Trophoblast cell (in vitro differentiated cells and primary cell): ENCODE data around the gene MYO16. TPM values are rescaled to one million over a fixed set of nuclear protein-coding genes. Genes with fewer than 3 reads are reported as not detected.

Experiments
- DNase-seq, 2 donors: peaks; one replicate each; pipeline ENCODE4 v3.0.0-alpha.2; 2016
- H2AFZ ChIP-seq: 2 replicates; pipeline ENCODE4 v1.6.1; 2013; ENCODE audit warnings: low read length, moderate library complexity, mild to moderate bottlenecking; ENCODE audit not compliant: insufficient read depth, poor library complexity
- H2AK5ac ChIP-seq: 2 replicates; pipeline ENCODE4 v1.6.1; 2013; ENCODE audit warnings: mild to moderate bottlenecking, low read length
- H2BK120ac ChIP-seq: 2 replicates; pipeline ENCODE4 v1.6.1; 2013; ENCODE audit warnings: low read length, mild to moderate bottlenecking, moderate library complexity; ENCODE audit not compliant: insufficient read depth, poor library complexity
- H2BK12ac ChIP-seq: 2 replicates; pipeline ENCODE4 v1.6.1; 2013; ENCODE audit warnings: mild to moderate bottlenecking, low read length, moderate library complexity
- H2BK5ac ChIP-seq: 2 replicates; pipeline ENCODE4 v1.6.1; 2013; ENCODE audit warnings: low read length, low read depth, moderate library complexity, mild to moderate bottlenecking; ENCODE audit not compliant: poor library complexity
- H3K14ac ChIP-seq: 2 replicates; pipeline ENCODE4 v1.6.1; 2013; ENCODE audit warnings: mild to moderate bottlenecking, low read length
- H3K18ac ChIP-seq: 2 replicates; pipeline ENCODE4 v1.6.1; 2013; ENCODE audit warnings: mild to moderate bottlenecking, low read length
- H3K23ac ChIP-seq: 2 replicates; pipeline ENCODE4 v1.6.1; 2013; ENCODE audit warnings: low read length
- H3K27ac ChIP-seq: 2 replicates; pipeline ENCODE4 v1.5.1; 2013; ENCODE audit warnings: low read depth, mild to moderate bottlenecking, inconsistent platforms, low read length, moderate library complexity
- H3K27me3 ChIP-seq: 2 replicates; pipeline ENCODE4 v1.6.1; 2013; ENCODE audit warnings: inconsistent platforms, mild to moderate bottlenecking, low read length, moderate library complexity; ENCODE audit not compliant: insufficient read depth
- H3K36me3 ChIP-seq, 2 experiments: 1 replicate in 1 of 2; 2 replicates in 1 of 2; pipeline ENCODE4 v1.6.1; 2013; ENCODE audit warnings: low read length in 2 of 2, mild to moderate bottlenecking in 2 of 2, moderate library complexity in 1 of 2; ENCODE audit not compliant: insufficient read depth in 2 of 2, control insufficient read depth in 1 of 2
- H3K4ac ChIP-seq: 2 replicates; pipeline ENCODE4 v1.6.1; 2013; ENCODE audit warnings: low read depth, mild to moderate bottlenecking, low read length, moderate library complexity
- H3K4me1 ChIP-seq, 2 experiments: 1 replicate in 1 of 2; 2 replicates in 1 of 2; pipeline ENCODE4 v1.6.1; 2013; ENCODE audit warnings: low read length in 2 of 2, mild to moderate bottlenecking in 2 of 2, moderate library complexity in 1 of 2; ENCODE audit not compliant: insufficient read depth in 2 of 2, control insufficient read depth in 1 of 2
- H3K4me2 ChIP-seq: 2 replicates; pipeline ENCODE4 v1.6.1; 2013; ENCODE audit warnings: inconsistent platforms, mild to moderate bottlenecking, low read length, moderate library complexity
- H3K4me3 ChIP-seq: 2 replicates; pipeline ENCODE4 v1.5.1; 2013; ENCODE audit warnings: mild to moderate bottlenecking, low read depth, low read length, inconsistent platforms
- H3K79me1 ChIP-seq: one replicate; pipeline ENCODE4 v1.6.1; 2013; ENCODE audit warnings: low read length
- H3K79me2 ChIP-seq: 2 replicates; pipeline ENCODE4 v1.6.1; 2013; ENCODE audit warnings: low read length, mild to moderate bottlenecking; ENCODE audit not compliant: control insufficient read depth, insufficient read depth, poor library complexity
- H3K9ac ChIP-seq: 2 replicates; pipeline ENCODE4 v1.6.1; 2013; ENCODE audit warnings: mild to moderate bottlenecking, low read length
- H3K9me3 ChIP-seq: 2 replicates; pipeline ENCODE4 v1.6.1; 2013; ENCODE audit warnings: low read depth, mild to moderate bottlenecking, control low read depth, inconsistent platforms, low read length; ENCODE audit not compliant: insufficient read depth
- H4K12ac ChIP-seq: 2 replicates; pipeline ENCODE4 v1.6.1; 2013; ENCODE audit warnings: low read depth, mild to moderate bottlenecking, low read length, moderate library complexity
- H4K8ac ChIP-seq: 2 replicates; pipeline ENCODE4 v1.6.1; 2013; ENCODE audit warnings: low read depth, mild to moderate bottlenecking, low read length, moderate library complexity
- H4K91ac ChIP-seq: one replicate; pipeline ENCODE4 v1.6.1; 2013; ENCODE audit warnings: low read depth, mild to moderate bottlenecking, low read length, moderate library complexity
- WGBS: extraction: QIAGEN DNeasy Blood & Tissue Kit; methylation state at CpG from one replicate; pipeline ENCODE4 v1.1.7; 2013; ENCODE audit warnings: missing lambda C conversion rate; ENCODE audit not compliant: insufficient read length, insufficient coverage; ENCODE audit errors: extremely low coverage; 5-methylcytosine and 5-hydroxymethylcytosine counted together
- polyA plus RNA-seq: library from polyadenylated mRNA; stranded (reverse); fragments of 200-250 nt; gene quantifications from 2 replicates; pipeline ENCODE4 v1.2.3, GENCODE V29; 2013

The MYO16 gene
- polyA plus RNA-seq: 0.01 and 0.05 TPM in 2 replicates

DNA sequence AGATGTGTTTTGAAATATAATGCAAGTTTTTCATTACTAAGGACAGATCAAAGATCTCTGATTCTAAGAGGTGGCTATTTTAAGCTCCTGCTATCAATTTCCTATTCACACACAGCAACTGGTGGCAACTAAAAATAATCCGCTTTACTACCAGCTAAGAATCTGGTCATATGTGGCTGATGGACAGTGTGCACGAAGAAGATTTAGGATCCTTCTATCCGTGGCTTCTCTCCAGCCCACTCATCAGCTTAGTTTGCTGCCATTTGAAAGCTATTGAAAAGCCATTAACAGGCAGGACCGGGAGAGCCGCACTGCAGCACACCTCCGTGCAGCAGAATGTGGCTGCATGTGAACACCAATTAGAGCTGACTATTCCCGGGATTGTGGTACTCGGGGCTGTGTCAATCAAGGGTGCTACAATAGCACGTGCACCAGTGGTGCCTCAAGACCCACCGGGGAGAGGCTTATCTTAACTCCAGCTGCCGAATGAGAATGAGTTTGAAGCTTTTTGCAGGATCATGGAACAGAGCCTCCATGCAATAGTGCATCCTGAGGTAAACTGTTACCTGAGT lies at the start of gene MYO16:
Gene MYO16 (plus strand): TSS at position 431 of the 572 bp plus-strand sequence. CDS start 234 bp downstream, outside the sequence.
- DNase-seq: no peak
- no peak within 1 kb of the TSS for H3K4me2 ChIP-seq
- H2BK120ac ChIP-seq: no peak within 1 kb of the TSS
- no peak within 1 kb of the TSS for H4K8ac ChIP-seq
- H3K79me1 ChIP-seq: no peaks in the 10 kb centered on the region
- H3K79me2 ChIP-seq: no peaks in the 10 kb centered on the region
- no peak within 1 kb of the TSS for H2BK12ac ChIP-seq
- no peak within 1 kb of the TSS for H2BK5ac ChIP-seq
- no peak within 1 kb of the TSS for H3K4me3 ChIP-seq
- no peaks in the 10 kb centered on the region for H3K9me3 ChIP-seq
- no peak within 1 kb of the TSS for H2AK5ac ChIP-seq
- no peaks in the 10 kb centered on the region for H3K4me1 ChIP-seq
- no peak within 1 kb of the TSS for H2AFZ ChIP-seq
- no peak within 1 kb of the TSS for H3K23ac ChIP-seq
- no peak within 1 kb of the TSS for H4K91ac ChIP-seq
- H3K27me3 ChIP-seq: no peaks in the 10 kb centered on the region
- H3K36me3 ChIP-seq: no peaks in the 10 kb centered on the region
- WGBS: no CpG with 5 or more reads among the region's 11 CpGs
- no peak within 1 kb of the TSS for H3K14ac ChIP-seq
- H3K4ac ChIP-seq: no peak within 1 kb of the TSS
- no peak within 1 kb of the TSS for H3K27ac ChIP-seq
- H3K18ac ChIP-seq: no peak within 1 kb of the TSS
- H4K12ac ChIP-seq: no peak within 1 kb of the TSS
- no peak within 1 kb of the TSS for H3K9ac ChIP-seq

DNA sequence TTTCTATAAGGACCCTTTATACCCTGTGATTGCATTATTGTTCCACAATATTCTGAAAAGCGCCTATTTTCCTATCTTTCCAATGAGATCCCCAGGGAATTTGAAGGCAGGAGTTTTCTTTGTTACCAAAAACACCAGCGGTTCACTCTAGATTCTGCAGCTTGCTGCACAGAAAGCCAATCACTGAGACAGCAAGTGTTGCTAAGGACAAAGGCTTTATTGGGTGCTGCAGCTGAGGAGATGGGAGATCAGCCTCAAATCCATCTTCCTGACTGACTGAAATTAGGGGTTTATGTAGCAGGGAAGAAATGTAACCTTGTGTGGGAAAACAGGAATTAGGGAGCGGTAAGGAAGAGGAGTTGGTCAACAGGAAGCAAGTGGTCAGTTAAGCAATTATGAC lies 42.6 kb upstream of the MYO16 start:
- H3K4me2 ChIP-seq: no peak overlapping the region
- H3K27me3 ChIP-seq: no peaks in the 10 kb centered on the region
- no peak overlapping the region for H2AFZ ChIP-seq
- no peak overlapping the region for H2BK120ac ChIP-seq
- no peak overlapping the region for H4K91ac ChIP-seq
- H3K36me3 ChIP-seq: no peaks in the 10 kb centered on the region
- H2AK5ac ChIP-seq: no peak overlapping the region
- H3K14ac ChIP-seq: no peak overlapping the region
- H3K4me1 ChIP-seq: no peaks in the 10 kb centered on the region
- no peak overlapping the region for H3K9ac ChIP-seq
- H4K8ac ChIP-seq: no peak overlapping the region
- H3K9me3 ChIP-seq: no peaks in the 10 kb centered on the region
- no peak overlapping the region for H2BK5ac ChIP-seq
- H3K79me1 ChIP-seq: no peaks in the 10 kb centered on the region
- H3K18ac ChIP-seq: no peak overlapping the region
- DNase-seq: no peak
- no peak overlapping the region for H3K23ac ChIP-seq
- WGBS: no CpG with 5 or more reads among the region's 3 CpGs
- H3K4ac ChIP-seq: no peak overlapping the region
- no peaks in the 10 kb centered on the region for H3K79me2 ChIP-seq
- H4K12ac ChIP-seq: no peak overlapping the region
- H3K4me3 ChIP-seq: no peak overlapping the region
- H2BK12ac ChIP-seq: no peak overlapping the region
- H3K27ac ChIP-seq: no peak overlapping the region

DNA sequence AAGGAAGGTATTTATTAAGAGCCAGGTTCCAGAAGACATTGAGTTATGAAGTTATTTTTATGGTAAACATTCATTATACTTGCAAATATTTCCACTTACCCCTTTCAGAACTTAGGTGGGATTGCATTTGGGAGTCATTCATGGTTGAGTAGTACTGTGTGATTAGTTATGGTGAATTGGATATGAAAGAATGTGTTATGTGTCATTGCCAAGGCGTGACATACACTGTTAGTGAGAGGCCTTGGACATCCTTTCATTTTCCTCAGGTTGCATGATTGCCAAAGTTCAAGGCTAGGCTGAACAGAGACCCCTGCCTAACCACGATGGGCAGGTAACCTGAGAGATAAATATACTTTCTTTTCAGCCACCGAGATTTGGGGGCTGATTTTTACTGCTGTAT lies 40.9 kb upstream of the MYO16 start:
- no peak overlapping the region for H2BK5ac ChIP-seq
- H3K27me3 ChIP-seq: no peaks in the 10 kb centered on the region
- no peak overlapping the region for H3K23ac ChIP-seq
- H2BK12ac ChIP-seq: no peak overlapping the region
- H4K8ac ChIP-seq: no peak overlapping the region
- H3K36me3 ChIP-seq: no peaks in the 10 kb centered on the region
- H3K4me1 ChIP-seq: no peaks in the 10 kb centered on the region
- no peaks in the 10 kb centered on the region for H3K79me1 ChIP-seq
- H3K4me3 ChIP-seq: no peak overlapping the region
- no peak overlapping the region for H3K9ac ChIP-seq
- DNase-seq: no peak
- no peak overlapping the region for H3K14ac ChIP-seq
- no peaks in the 10 kb centered on the region for H3K9me3 ChIP-seq
- H3K4ac ChIP-seq: no peak overlapping the region
- H4K91ac ChIP-seq: no peak overlapping the region
- no peaks in the 10 kb centered on the region for H3K79me2 ChIP-seq
- no peak overlapping the region for H3K18ac ChIP-seq
- no peak overlapping the region for H2AK5ac ChIP-seq
- WGBS: no CpG with 5 or more reads among the region's 3 CpGs
- no peak overlapping the region for H4K12ac ChIP-seq
- H3K27ac ChIP-seq: no peak overlapping the region
- H2BK120ac ChIP-seq: no peak overlapping the region
- H3K4me2 ChIP-seq: no peak overlapping the region
- no peak overlapping the region for H2AFZ ChIP-seq

DNA sequence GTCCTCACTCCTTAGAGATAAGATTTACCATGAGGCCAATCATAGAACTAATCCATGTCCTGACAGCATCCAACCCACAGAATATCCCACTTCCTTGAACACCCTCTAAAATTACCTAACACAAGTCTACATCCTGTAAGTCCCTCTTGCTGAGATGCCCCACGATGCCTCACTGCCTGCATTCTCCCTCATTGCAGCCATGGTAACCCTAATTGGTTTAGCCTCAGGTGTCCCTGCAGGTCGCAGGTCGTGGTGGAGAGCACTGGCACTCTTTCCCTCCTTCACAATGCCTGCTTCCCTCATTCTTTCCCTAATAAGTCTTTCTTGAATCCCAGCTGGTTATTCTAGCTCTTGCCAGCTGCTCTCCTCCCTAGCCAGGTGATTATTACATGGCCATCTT lies 35.3 kb upstream of the MYO16 start:
- Histone ChIP-seq H2AK5ac (no peak overlapping the region), H3K23ac (no peak overlapping the region), H3K27me3 (no peaks in the 10 kb centered on the region), H3K18ac (no peak overlapping the region), H4K8ac (no peak overlapping the region), H3K36me3 (no peaks in the 10 kb centered on the region), H2BK120ac (no peak overlapping the region), H3K9ac (no peak overlapping the region), H3K4ac (no peak overlapping the region), H2BK12ac (no peak overlapping the region), H3K14ac (no peak overlapping the region), H3K9me3 (no peaks in the 10 kb centered on the region), H3K4me2 (no peak overlapping the region), H3K27ac (no peak overlapping the region), H3K4me3 (no peak overlapping the region), H4K91ac (no peak overlapping the region), H2AFZ (no peak overlapping the region), H3K4me1 (no peaks in the 10 kb centered on the region), H2BK5ac (no peak overlapping the region), H4K12ac (no peak overlapping the region), H3K79me2 (no peaks in the 10 kb centered on the region), H3K79me1 (no peaks in the 10 kb centered on the region)
- WGBS: no CpG with 5 or more reads among the region's 3 CpGs
- DNase-seq: peak; percentile 6 to 9
